GM12892 (cell line): ENCODE measurements around the gene OSBPL10.

Experiments used
- POLR2A ChIP-seq: IDR thresholded peaks from 2 replicates; pipeline ENCODE4 v1.6.1; 2011; ENCODE audit warnings: low read depth, low read length, control low read depth
- POLR2AphosphoS5 ChIP-seq: IDR thresholded peaks from 2 replicates; pipeline ENCODE4 v1.6.1; 2011; ENCODE audit warnings: low read depth, low read length, control low read depth
- TAF1 ChIP-seq: IDR thresholded peaks from 2 replicates; pipeline ENCODE4 v1.6.1; 2011; ENCODE audit warnings: low read depth, mild to moderate bottlenecking, control low read depth, low read length, borderline replicate concordance

DNA sequence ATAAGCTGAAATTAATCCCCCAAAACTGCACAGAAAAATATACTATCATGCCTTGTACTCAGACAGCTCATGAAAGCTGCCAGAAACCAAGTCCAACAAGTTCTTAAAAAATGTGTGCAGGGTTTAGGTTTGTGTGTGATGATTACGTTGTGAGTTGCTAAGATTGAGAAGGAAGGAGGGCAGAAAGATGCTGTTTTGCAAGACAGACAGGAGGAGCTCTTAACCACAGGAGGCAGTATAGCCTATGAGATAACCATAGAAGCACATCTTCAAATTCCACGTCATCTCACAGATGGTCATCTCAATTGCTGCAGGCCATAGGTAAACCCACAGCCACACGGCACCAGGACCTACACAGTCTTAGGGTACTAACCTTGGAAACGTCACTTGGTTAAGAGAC lies 256.4 kb downstream of the OSBPL10 start:
- no peak for TF ChIP-seq POLR2A
- no peak for TF ChIP-seq POLR2AphosphoS5
- no peak for TF ChIP-seq TAF1
